K562 (cell line): ENCODE data around the gene UQCR11. TPM values are rescaled to one million over a fixed set of nuclear protein-coding genes. Genes with fewer than 3 reads are reported as not detected.

Experiments used
- CBX3 ChIP-seq, 2 experiments: IDR thresholded peaks; 1 replicate in 1 of 2; 2 replicates in 1 of 2; pipeline ENCODE4 v1.6.1; 2012; ENCODE audit warnings: inconsistent platforms in 2 of 2, low read length in 2 of 2, borderline replicate concordance in 1 of 2, control low read depth in 1 of 2
- FOXK2 ChIP-seq, 2 experiments: fragments of 450-650 bp; IDR thresholded peaks in 1 of 2; conservative IDR thresholded peaks in 1 of 2; 2 replicates each; pipeline ENCODE4 v1.6.1; 2016; ENCODE audit warnings: low read depth in 2 of 2, mild to moderate bottlenecking in 1 of 2
- PCBP1 ChIP-seq: fragments of 200-400 bp; formaldehyde crosslinking; IDR thresholded peaks from 2 replicates; pipeline ENCODE4 v1.6.1; 2018; ENCODE audit warnings: mild to moderate bottlenecking, low read depth, low read length; ENCODE audit not compliant: poor library complexity, severe bottlenecking
- RBM17 ChIP-seq: fragments of 200-400 bp; formaldehyde crosslinking; IDR thresholded peaks from 2 replicates; pipeline ENCODE4 v1.6.1; 2017; ENCODE audit warnings: low read depth, mild to moderate bottlenecking, low read length, borderline replicate concordance
- RCOR1 ChIP-seq, 2 experiments: IDR thresholded peaks; 2 replicates each; pipeline ENCODE4 v1.6.1; 2012; ENCODE audit warnings: low read depth in 2 of 2, low read length in 2 of 2, borderline replicate concordance in 1 of 2, improper control_type of control experiment in 1 of 2
- TEAD4 ChIP-seq, 2 experiments: sonication (generic) in 1 of 2; formaldehyde crosslinking in 1 of 2; IDR thresholded peaks; 2 replicates each; pipeline versions ENCODE4 v1.6.1 to v1.8.0; 2012 to 2022; ENCODE audit warnings: borderline replicate concordance in 1 of 2, inconsistent platforms in 1 of 2, low read length in 1 of 2, mild to moderate bottlenecking in 1 of 2, missing genetic modification reagents in 1 of 2
- ZBTB1 ChIP-seq: sonication (generic); formaldehyde crosslinking; IDR thresholded peaks from 2 replicates; pipeline ENCODE4 v1.8.1; 2023; ENCODE audit warnings: missing genetic modification reagents, low read depth, mild to moderate bottlenecking, borderline replicate concordance
- ZNF561 ChIP-seq: fragments of 450-650 bp; formaldehyde crosslinking; conservative IDR thresholded peaks from 2 replicates; pipeline ENCODE4 v1.4.0; 2020; ENCODE audit warnings: mild to moderate bottlenecking, moderate library complexity
- polyA plus RNA-seq, 8 experiments: library from polyadenylated mRNA; depleted of rRNA in 4 of 8; stranded (reverse) in 5 of 8; unstranded in 3 of 8; fragments of >200 nt; fragmentation: Nextera tagmentation in 2 of 8; fragmentation: Illumina TruSeq in 1 of 8; extraction: Ambion mirVana in 2 of 8; extraction: Trizol in 1 of 8; gene quantifications; 2 replicates each; pipeline versions ENCODE4 v1.2.1 to v1.2.3, GENCODE V29; 2011 to 2014; ENCODE audit warnings: inconsistent platforms in 1 of 8, missing spikeins in 1 of 8
- total RNA-seq, 7 experiments: library from RNA; depleted of rRNA in 6 of 7; stranded (reverse); fragments of >200 nt in 6 of 7; fragmentation: Illumina TruSeq in 2 of 7; extraction: Trizol in 2 of 7; gene quantifications; 2 replicates each; pipeline versions ENCODE4 v1.2.1 to v1.2.3, GENCODE V29; 2011 to 2021; ENCODE audit warnings: low replicate concordance in 1 of 7
- TF ChIP-seq, protein P1 (sequence below), 2 experiments: fragments of 450-650 bp; formaldehyde crosslinking in 1 of 2; IDR thresholded peaks; 2 replicates each; pipeline versions ENCODE4 v1.4.0 to v1.6.1; 2014 to 2020; ENCODE audit warnings: mild to moderate bottlenecking in 2 of 2, borderline replicate concordance in 1 of 2, low read depth in 1 of 2
- TF ChIP-seq, protein P2 (sequence below), 3 experiments: IDR thresholded peaks in 2 of 3; conservative IDR thresholded peaks in 1 of 3; 2 replicates each; pipeline ENCODE4 v1.5.1; 2011 to 2012; ENCODE audit warnings: low read length in 3 of 3, mild to moderate bottlenecking in 3 of 3, control low read depth in 2 of 3, improper control_type of control experiment in 1 of 3, inconsistent platforms in 1 of 3, low read depth in 1 of 3, mixed read lengths in 1 of 3, moderate library complexity in 1 of 3; ENCODE audit not compliant: insufficient read depth in 2 of 3
- TF ChIP-seq, protein P3 (sequence below): fragments of 450-650 bp; IDR thresholded peaks from 2 replicates; pipeline ENCODE4 v1.6.1; 2016; ENCODE audit warnings: mild to moderate bottlenecking

The UQCR11 gene
- total and polyA plus RNA-seq, 9 of the 15 experiments (the other 6 are each of a cell fraction or from before 2014, with no cell fraction given): 57.6 to 394 (median 259) TPM

DNA sequence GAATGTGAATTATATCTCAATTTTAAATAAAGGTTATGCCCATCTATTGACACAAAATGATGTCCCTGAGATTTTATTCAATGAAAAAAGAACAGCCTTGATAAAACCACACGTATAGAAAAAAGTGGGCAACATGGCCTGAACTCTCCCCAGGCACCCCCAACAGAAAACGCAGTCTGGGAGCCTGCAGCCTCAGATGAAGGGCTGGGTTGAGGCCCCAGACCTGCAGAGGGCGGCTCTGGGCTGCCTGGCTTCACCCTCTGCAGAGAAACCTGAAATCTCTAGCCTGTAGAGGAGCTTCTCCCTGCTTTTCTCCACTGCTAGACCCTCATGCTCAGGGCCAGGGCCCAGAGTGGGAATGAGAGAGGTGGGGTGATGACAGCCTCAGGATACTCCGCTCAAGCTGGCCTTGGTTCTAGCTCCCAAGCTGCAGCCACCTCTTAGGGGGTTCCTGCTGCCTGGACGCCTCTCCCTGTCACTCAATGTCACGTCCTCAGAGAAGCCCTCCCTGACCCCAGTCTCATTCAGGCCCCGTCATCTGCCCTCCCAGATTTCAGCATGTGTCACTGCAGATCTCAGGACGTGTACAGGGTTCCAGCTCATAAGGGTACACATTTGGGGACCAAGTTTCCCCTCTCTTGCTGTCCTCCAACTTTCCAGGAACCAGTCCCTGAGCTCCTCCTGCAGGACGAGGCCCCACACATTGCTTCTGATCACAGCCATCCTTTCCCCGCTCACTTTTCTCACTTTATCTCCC, 14.4 kb downstream of the UQCR11 start (continued):
- TF ChIP-seq, protein P1, sequence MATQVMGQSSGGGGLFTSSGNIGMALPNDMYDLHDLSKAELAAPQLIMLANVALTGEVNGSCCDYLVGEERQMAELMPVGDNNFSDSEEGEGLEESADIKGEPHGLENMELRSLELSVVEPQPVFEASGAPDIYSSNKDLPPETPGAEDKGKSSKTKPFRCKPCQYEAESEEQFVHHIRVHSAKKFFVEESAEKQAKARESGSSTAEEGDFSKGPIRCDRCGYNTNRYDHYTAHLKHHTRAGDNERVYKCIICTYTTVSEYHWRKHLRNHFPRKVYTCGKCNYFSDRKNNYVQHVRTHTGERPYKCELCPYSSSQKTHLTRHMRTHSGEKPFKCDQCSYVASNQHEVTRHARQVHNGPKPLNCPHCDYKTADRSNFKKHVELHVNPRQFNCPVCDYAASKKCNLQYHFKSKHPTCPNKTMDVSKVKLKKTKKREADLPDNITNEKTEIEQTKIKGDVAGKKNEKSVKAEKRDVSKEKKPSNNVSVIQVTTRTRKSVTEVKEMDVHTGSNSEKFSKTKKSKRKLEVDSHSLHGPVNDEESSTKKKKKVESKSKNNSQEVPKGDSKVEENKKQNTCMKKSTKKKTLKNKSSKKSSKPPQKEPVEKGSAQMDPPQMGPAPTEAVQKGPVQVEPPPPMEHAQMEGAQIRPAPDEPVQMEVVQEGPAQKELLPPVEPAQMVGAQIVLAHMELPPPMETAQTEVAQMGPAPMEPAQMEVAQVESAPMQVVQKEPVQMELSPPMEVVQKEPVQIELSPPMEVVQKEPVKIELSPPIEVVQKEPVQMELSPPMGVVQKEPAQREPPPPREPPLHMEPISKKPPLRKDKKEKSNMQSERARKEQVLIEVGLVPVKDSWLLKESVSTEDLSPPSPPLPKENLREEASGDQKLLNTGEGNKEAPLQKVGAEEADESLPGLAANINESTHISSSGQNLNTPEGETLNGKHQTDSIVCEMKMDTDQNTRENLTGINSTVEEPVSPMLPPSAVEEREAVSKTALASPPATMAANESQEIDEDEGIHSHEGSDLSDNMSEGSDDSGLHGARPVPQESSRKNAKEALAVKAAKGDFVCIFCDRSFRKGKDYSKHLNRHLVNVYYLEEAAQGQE (IDR thresholded peaks at IDR 0.05; ENCODE audit: borderline replicate concordance): peak; percentile 49
- TF ChIP-seq, protein P1 (CRISPR knock-in tag; IDR thresholded peaks at IDR 0.05; ENCODE audit: low read depth): no peak
- TF ChIP-seq, protein P2, sequence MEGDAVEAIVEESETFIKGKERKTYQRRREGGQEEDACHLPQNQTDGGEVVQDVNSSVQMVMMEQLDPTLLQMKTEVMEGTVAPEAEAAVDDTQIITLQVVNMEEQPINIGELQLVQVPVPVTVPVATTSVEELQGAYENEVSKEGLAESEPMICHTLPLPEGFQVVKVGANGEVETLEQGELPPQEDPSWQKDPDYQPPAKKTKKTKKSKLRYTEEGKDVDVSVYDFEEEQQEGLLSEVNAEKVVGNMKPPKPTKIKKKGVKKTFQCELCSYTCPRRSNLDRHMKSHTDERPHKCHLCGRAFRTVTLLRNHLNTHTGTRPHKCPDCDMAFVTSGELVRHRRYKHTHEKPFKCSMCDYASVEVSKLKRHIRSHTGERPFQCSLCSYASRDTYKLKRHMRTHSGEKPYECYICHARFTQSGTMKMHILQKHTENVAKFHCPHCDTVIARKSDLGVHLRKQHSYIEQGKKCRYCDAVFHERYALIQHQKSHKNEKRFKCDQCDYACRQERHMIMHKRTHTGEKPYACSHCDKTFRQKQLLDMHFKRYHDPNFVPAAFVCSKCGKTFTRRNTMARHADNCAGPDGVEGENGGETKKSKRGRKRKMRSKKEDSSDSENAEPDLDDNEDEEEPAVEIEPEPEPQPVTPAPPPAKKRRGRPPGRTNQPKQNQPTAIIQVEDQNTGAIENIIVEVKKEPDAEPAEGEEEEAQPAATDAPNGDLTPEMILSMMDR (IDR thresholded peaks at IDR 0.05 in 2 of 3, conservative IDR thresholded peaks at IDR 0.05 in 1 of 3; ENCODE audit: insufficient read depth in 2 of 3, low read depth in 1 of 3, low read length in 3 of 3): peak; percentile 61 to 65 (median 63)
- TF ChIP-seq TEAD4 (IDR thresholded peaks at IDR 0.05; ENCODE audit: low read length) (peak; percentile 24; the same call in 1 of the 2 replicates), TEAD4 (CRISPR knock-in tag; IDR thresholded peaks at IDR 0.05; ENCODE audit: borderline replicate concordance) (no peak), FOXK2 (conservative IDR thresholded peaks at IDR 0.05 in 1 of 2, IDR thresholded peaks at IDR 0.05 in 1 of 2; ENCODE audit: low read depth in 2 of 2) (no peak), ZNF561 (CRISPR knock-in tag) (no peak), PCBP1 (no peak), RCOR1 (IDR thresholded peaks at IDR 0.05; ENCODE audit: borderline replicate concordance in 1 of 2, low read depth in 2 of 2, low read length in 2 of 2) (no peak), CBX3 (IDR thresholded peaks at IDR 0.05; ENCODE audit: borderline replicate concordance in 1 of 2, low read length in 2 of 2) (no peak), RBM17 (no peak), ZBTB1 (CRISPR knock-in tag) (0 out of 2 replicates have a peak, but pooled peaks have one; percentile 17)
- TF ChIP-seq, protein P3, sequence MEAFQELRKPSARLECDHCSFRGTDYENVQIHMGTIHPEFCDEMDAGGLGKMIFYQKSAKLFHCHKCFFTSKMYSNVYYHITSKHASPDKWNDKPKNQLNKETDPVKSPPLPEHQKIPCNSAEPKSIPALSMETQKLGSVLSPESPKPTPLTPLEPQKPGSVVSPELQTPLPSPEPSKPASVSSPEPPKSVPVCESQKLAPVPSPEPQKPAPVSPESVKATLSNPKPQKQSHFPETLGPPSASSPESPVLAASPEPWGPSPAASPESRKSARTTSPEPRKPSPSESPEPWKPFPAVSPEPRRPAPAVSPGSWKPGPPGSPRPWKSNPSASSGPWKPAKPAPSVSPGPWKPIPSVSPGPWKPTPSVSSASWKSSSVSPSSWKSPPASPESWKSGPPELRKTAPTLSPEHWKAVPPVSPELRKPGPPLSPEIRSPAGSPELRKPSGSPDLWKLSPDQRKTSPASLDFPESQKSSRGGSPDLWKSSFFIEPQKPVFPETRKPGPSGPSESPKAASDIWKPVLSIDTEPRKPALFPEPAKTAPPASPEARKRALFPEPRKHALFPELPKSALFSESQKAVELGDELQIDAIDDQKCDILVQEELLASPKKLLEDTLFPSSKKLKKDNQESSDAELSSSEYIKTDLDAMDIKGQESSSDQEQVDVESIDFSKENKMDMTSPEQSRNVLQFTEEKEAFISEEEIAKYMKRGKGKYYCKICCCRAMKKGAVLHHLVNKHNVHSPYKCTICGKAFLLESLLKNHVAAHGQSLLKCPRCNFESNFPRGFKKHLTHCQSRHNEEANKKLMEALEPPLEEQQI: no peak
